HCT116 (cell line): ENCODE results near the gene GJC3.

ENCODE experiments used
- ATF3 ChIP-seq: IDR thresholded peaks from 2 replicates; pipeline ENCODE4 v1.6.1; 2012
- CBX3 ChIP-seq: IDR thresholded peaks from 2 replicates; pipeline ENCODE4 v1.6.1; 2012; ENCODE audit warnings: low read depth
- CEBPB ChIP-seq: IDR thresholded peaks from 2 replicates; pipeline ENCODE4 v1.6.1; 2012; ENCODE audit warnings: low read depth
- CTCF ChIP-seq, 3 experiments: fragments of 200-600 bp in 1 of 3; sonication (generic) in 1 of 3; IDR thresholded peaks in 2 of 3; conservative IDR thresholded peaks in 1 of 3; 2 replicates each; pipeline ENCODE4 v1.5.1; 2012 to 2017; ENCODE audit warnings: low read depth in 2 of 3, low read length in 2 of 3, antibody characterized with exemption in 1 of 3, borderline replicate concordance in 1 of 3, control low read depth in 1 of 3, mild to moderate bottlenecking in 1 of 3, mixed read lengths in 1 of 3, mixed run types in 1 of 3, moderate library complexity in 1 of 3; ENCODE audit not compliant: insufficient read depth in 1 of 3
- EZH2 ChIP-seq: fragments of 200-600 bp; sonication (generic); IDR thresholded peaks from 2 replicates; pipeline ENCODE4 v1.6.1; 2017; ENCODE audit warnings: antibody characterized with exemption, mixed run types
- EZH2phosphoT487 ChIP-seq: fragments of 200-600 bp; IDR thresholded peaks from 2 replicates; pipeline ENCODE4 v1.6.1; 2018; ENCODE audit warnings: antibody characterized with exemption, borderline replicate concordance
- MAX ChIP-seq: IDR thresholded peaks from 2 replicates; pipeline ENCODE4 v1.6.1; 2012
- POLR2A ChIP-seq: IDR thresholded peaks from 2 replicates; pipeline ENCODE4 v1.7.0; 2011; ENCODE audit warnings: borderline replicate concordance; ENCODE audit not compliant: insufficient read depth, insufficient read length; ENCODE audit errors: extremely low read depth
- POLR2AphosphoS5 ChIP-seq: IDR thresholded peaks from 2 replicates; pipeline ENCODE4 v1.6.1; 2011; ENCODE audit warnings: mild to moderate bottlenecking, low read depth, low read length, moderate library complexity
- RAD21 ChIP-seq: IDR thresholded peaks from 2 replicates; pipeline ENCODE4 v1.6.1; 2012; ENCODE audit warnings: low read depth, mild to moderate bottlenecking
- SP1 ChIP-seq: IDR thresholded peaks from 2 replicates; pipeline ENCODE4 v1.6.1; 2012; ENCODE audit warnings: low read depth
- TCF7L2 ChIP-seq: IDR thresholded peaks from 2 replicates; pipeline ENCODE4 v1.7.0; 2011; ENCODE audit warnings: borderline replicate concordance, inconsistent platforms; ENCODE audit not compliant: insufficient read depth, insufficient read length; ENCODE audit errors: extremely low read depth
- YY1 ChIP-seq: IDR thresholded peaks from 2 replicates; pipeline ENCODE4 v1.6.1; 2011; ENCODE audit warnings: low read length, low read depth, moderate library complexity, mild to moderate bottlenecking; ENCODE audit not compliant: insufficient replicate concordance; ENCODE audit errors: extremely low read depth
- ZBTB33 ChIP-seq: IDR thresholded peaks from 2 replicates; pipeline ENCODE4 v1.6.1; 2011; ENCODE audit warnings: mild to moderate bottlenecking, low read length, moderate library complexity; ENCODE audit not compliant: insufficient replicate concordance; ENCODE audit errors: extremely low read depth

- TF ChIP-seq CTCF (IDR thresholded peaks at IDR 0.05 in 2 of 3, conservative IDR thresholded peaks at IDR 0.05 in 1 of 3; ENCODE audit: borderline replicate concordance in 1 of 3, insufficient read depth in 1 of 3, low read depth in 2 of 3, low read length in 2 of 3): no peak
- no peak for TF ChIP-seq POLR2AphosphoS5
- no peak for TF ChIP-seq SP1
- no peak for TF ChIP-seq ZBTB33
- TF ChIP-seq EZH2phosphoT487: no peak
- TF ChIP-seq EZH2: no peak
- no peak for TF ChIP-seq POLR2A
- TF ChIP-seq RAD21: no peak
- TF ChIP-seq MAX: no peak
- TF ChIP-seq CBX3: peak; percentile 85
- TF ChIP-seq CEBPB: no peak
- no peak for TF ChIP-seq ATF3
- TF ChIP-seq YY1: no peak
- no peak for TF ChIP-seq TCF7L2
These were observed 8.9 kb upstream of the GJC3 start for GRCh38 chr7:99938296-99938695.
